ENCODE measurements around the gene ABCC2. TPM values are rescaled to one million over a fixed set of nuclear protein-coding genes. Genes with fewer than 3 reads are reported as not detected.
"Not testable (repeated sequence)": the region's sequence is repeated elsewhere in the genome, so short reads cannot be mapped to it uniquely, and the experiment has no call there.

ABCC2 gene
- polyA plus RNA-seq, 3 donors, result 9.2 to 14.3 (median 13.8) TPM

DNA sequence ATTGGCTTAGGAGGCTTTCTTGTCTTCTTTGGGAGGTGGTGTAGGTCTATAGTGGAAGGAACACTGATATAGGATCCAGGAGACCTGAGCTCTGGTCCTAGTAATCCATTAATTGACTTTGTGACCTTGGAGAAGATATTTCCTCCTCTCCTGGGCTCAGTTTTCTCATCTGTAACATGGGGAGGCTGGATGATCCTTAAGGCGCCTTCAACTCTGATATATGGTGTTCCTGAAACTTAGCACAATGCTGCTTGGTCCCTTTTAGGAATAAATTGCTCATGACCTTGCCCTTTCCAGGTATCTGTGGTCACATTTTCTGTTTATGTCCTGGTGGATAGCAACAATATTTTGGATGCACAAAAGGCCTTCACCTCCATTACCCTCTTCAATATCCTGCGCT lies 25.3 kb downstream of the ABCC2 start:
- DNase-seq, result no peak

DNA sequence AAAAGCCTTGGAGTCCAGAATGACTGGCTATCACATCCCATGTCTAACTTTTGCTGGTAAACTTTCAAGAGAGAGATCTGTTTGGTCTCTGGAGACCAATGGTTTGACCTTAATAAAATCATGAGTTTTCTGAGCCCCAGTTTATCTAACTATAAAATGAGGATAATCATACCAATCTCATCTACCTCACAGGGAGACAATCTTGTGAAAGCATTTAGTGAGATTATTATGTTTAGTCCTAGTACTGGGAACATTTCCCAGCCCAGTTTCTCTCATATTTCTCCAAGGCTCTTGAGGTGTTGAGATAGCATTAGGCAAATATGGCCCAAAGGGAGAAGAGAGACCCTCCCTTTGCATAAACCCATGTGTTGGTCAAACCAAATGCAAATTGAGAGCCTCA lies 25.8 kb downstream of the ABCC2 start:
- DNase-seq, result no peak

DNA sequence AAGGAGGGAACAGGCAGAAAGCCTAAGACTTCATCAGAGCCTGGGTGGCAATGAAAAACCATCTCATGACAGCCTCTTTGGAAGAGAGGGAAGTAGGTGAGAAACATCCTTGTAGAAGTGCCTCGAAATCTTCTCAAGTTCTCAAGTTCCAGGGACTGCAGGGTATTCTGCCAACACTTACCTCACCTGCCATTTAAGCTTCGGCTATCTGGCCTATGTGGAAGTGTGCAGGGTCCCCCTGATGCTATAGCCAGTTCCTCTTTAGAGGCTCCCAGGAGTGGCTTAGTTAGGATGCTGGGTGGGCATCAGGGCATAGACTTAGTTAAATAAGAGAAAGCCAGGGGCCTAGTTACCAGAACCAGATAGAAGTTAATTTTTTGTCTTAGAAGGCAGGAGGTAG lies 27.0 kb downstream of the ABCC2 start:
- no peak for DNase-seq

DNA sequence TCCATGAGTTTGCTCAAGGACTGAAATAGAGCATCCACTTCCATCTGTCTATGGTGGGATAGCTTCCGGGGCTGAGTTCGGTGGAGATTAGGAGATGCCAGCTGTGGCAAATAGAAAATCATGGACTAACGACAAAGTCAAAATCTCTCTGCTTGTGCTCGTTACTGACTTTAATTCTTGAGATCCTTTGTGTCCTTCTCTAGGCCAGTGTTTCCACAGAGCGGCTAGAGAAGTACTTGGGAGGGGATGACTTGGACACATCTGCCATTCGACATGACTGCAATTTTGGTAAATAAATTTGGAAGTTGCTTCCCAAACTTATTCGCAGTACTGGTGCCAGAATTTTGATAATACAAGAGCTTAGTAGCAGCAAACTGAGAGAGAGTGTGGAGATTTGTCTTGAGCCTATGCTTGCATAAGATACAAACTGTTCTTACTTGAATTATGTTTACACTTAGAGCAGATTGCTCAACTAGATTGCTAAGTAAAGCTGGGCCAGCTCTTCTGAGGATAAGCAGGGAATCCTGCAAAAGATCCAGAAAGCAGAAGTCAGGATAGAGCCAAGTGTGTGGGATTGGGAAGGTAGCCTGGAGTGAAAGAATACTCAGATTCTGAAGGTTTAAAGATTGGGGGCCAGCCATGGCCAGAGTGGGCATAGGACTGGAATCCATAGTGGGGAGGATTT lies 27.6 kb downstream of the ABCC2 start:
- DNase-seq, result no peak

- DNase-seq, result no peak
Observed at GRCh38 chr10:99812177-99812576, 29.7 kb downstream of the ABCC2 start.

- DNase-seq, result no peak
Observed at GRCh38 chr10:99814143-99814542, 31.7 kb downstream of the ABCC2 start.

GRCh38 chr10:99815621-99816020 lies 33.2 kb downstream of the ABCC2 start:
- no peak for DNase-seq

DNA sequence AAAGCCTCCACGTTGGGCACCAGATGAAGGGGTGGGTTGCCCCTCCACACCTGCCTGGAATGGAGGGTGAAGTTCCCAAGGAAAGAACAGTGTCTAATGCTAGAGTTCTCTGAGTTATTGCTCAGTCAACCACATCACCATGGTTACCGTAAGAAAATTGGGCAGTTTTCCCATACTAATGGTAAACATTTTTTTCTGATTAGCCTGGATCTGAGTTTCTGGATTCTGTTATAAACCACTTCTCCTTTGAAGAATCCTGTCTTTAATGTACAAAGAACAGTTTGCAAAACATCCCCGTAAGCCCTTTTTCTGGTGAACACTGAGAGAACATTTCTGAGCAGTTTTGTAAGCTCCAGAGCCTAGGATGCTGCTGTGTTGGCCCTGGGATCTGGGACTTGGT lies 45.5 kb downstream of the ABCC2 start:
- DNase-seq, result no peak

GRCh38 chr10:99828464-99828863 lies 46.0 kb downstream of the ABCC2 start:
- DNase-seq, result no peak

- no peak for DNase-seq
Observed at GRCh38 chr10:99832439-99832838, 50.0 kb downstream of the ABCC2 start.

DNA sequence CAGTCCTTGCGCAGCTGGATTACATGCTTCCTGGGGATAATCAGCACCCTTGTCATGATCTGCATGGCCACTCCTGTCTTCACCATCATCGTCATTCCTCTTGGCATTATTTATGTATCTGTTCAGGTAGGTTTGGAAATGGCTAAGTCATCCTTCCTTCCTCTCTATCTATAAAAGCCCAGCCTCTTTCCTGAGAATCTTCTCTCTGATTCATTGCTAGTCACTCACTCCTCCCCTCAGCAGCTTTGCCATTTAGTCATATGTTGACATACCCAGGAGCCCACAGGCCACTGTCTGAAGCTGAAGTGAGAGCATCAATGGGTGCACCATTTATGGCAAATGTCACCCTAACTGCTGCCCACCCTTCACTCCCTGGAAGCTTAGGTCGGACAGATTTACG lies 52.0 kb downstream of the ABCC2 start:
- DNase-seq, result no peak

- no peak for DNase-seq
Observed at GRCh38 chr10:99835947-99836346, 53.5 kb downstream of the ABCC2 start.

DNA sequence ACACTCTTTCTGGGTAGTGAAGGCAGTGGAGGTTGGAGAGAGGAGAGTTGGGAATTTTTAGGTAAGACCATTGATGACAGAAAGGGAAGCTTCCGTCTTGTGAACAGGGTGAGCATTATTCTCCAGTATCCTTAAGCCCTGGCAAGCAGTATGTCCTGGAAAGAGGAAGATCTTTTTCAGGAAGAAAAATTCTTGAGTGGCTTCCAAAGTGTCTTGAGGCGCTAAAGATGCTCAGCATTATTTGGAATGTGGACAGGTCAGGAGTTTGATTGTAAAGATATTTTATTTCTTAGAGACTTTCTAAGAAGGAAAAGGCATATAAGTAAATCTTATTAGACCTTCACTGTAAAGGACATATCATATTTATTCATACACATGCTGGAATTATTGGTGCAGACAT lies 54.3 kb downstream of the ABCC2 start:
- no peak for DNase-seq

- DNase-seq, result not testable (repeated sequence)
Observed at GRCh38 chr10:99840859-99841258, 58.4 kb downstream of the ABCC2 start.

DNA sequence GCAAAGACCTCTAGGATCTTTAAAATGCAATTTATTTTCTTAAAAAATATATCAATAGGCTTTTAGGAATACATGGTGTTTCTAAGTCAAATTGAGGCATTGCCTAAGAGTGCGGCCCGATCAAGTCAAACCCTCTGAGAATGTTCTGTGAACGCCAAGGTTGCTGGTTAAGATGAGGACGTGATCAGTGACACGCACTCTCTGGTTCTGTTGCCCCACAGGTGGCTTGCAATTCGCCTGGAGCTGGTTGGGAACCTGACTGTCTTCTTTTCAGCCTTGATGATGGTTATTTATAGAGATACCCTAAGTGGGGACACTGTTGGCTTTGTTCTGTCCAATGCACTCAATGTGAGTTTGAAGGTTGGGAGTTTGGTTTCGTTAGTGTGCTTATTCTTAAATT lies 59.3 kb downstream of the ABCC2 start:
- DNase-seq, result no peak

- no peak for DNase-seq
Observed at GRCh38 chr10:99843310-99843709, 60.9 kb downstream of the ABCC2 start.

DNA sequence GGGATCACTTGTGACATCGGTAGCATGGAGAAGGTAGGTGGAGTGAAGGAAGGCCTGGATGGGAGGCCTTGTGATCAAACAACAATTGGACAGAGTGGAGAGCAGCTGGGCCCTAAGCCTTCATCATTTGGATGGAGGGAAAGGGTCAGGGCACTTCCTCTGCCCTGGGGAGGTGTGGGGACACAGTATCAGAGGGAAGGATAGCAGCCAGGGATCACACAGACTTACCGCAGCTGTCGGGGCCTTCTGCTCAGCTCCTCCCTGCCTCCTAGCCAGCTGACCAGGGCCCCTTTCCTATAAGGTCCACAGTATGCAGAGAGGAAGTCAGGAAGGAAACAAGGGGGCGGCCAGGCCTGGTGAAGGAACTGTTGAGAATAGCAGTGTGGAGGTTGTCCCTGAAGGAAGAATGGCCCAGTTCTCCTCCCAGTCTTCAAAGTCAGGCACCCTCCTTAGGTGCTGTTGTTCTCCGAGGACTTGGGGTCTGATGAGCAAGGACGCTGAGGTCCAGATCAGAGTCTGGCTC lies 62.1 kb downstream of the ABCC2 start:
- DNase-seq, result no peak

DNA sequence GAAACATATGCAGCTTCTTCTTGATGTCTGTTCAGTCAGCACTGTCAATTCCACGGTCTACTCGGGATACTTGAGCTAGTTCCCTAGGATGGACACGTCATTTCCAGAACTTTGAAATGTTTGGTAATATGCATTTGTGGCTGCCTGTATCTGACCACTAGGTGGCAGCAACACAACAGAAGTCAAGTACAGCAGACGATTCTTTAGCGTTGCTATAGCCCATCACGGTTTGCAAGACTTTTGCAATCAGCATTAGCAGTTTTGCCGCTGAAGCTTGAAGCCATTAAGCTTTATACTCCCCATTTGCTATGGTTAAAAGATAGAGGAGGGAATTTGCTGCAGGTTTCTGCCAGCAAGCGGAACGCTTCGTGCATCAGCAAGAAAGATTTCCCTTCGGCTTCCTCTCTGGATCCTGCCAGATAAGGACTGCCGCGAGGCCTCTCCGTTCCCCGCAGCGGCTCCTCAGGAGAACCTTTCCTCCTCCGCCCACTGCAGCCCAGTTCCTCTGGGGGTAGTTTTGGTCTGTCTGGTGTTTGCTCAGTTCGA lies 63.5 kb downstream of the ABCC2 start:
- DNase-seq, result peak; percentile 90

- no peak for DNase-seq
Observed at GRCh38 chr10:99849057-99849456, 66.6 kb downstream of the ABCC2 start.

DNA sequence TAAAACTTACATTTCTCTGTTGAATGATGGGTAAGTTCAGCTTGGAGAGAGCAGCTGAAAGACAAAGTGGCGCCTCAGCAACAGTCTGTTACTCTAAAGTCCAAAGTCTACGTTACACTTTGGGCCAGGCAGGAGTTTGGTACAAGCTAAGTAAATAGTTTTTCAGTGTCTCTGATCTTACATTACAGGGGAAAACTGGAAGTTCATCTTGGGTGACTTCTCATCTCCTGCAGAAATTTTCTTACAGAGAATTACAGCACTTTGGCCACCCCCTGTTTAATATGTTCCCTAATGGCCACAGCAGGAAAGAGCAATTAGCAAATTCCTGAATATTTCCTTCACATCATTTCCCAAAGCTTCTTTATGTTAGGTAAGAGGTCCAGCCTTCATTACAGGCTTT lies 67.1 kb downstream of the ABCC2 start:
- no peak for DNase-seq

DNA sequence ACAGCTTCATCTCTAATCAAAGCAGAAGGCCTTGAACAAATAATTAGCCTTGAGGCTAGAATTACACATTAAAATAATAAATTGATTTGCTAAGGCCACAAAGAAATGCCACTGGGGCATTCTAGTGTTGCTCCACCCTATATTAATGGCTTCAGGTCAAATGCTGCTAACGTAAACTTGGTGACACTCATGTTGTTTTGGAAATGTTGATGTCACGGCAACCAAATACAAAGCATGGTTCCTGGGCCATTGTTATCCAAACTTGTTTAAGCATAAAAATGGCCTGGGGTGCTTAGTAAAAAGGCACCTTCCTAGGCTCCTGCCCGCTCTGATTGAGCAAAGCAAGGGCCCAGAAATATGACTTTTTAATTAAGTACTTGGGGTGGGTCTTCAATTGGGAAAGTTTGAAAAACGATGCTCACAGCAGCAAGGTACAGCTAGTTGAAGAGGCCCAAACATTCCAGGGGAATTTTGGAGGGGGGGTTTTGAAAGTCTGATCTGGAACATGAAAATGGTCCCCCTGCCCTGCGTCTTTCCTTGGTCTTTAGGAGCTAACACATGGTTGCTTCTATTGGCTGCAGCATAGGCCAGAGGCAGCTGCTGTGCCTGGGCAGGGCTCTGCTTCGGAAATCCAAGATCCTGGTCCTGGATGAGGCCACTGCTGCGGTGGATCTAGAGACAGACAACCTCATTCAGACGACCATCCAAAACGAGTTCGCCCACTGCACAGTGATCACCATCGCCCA lies 67.8 kb downstream of the ABCC2 start:
- DNase-seq, result peak; percentile 50

DNA sequence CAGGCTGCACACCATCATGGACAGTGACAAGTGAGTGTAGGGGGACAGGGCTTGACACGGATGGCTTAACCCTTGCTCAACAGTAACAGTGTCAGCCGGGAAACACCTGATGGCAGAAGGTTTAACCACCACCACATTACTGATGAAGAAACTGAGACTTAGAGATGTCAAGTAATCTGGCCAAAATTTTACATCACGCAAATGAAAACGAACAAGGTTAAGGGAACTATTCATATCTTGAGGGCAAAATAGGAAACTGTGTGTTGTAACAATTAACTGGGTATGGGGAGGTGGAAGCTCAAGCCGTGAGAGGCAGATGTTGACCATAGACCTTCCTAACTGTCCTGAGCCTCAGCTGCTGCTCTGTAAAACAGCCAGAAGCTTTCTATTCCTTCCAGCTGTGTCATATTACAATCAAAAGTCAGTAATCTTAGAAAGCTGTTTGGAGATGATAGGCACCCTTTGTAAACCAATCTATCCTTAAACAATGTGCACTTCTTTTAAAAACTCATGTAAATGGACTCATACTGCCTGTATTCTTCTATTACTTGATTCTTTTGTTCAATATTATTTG lies 68.4 kb downstream of the ABCC2 start:
- DNase-seq, result no peak

- DNase-seq, result no peak
Observed at GRCh38 chr10:99851825-99852224, 69.4 kb downstream of the ABCC2 start.
